ENCODE results near the gene BRD3.

GRCh38 chr9:133996531-133997520 lies 71.0 kb downstream of the BRD3 start:
- TF ChIP-seq, protein P1, sequence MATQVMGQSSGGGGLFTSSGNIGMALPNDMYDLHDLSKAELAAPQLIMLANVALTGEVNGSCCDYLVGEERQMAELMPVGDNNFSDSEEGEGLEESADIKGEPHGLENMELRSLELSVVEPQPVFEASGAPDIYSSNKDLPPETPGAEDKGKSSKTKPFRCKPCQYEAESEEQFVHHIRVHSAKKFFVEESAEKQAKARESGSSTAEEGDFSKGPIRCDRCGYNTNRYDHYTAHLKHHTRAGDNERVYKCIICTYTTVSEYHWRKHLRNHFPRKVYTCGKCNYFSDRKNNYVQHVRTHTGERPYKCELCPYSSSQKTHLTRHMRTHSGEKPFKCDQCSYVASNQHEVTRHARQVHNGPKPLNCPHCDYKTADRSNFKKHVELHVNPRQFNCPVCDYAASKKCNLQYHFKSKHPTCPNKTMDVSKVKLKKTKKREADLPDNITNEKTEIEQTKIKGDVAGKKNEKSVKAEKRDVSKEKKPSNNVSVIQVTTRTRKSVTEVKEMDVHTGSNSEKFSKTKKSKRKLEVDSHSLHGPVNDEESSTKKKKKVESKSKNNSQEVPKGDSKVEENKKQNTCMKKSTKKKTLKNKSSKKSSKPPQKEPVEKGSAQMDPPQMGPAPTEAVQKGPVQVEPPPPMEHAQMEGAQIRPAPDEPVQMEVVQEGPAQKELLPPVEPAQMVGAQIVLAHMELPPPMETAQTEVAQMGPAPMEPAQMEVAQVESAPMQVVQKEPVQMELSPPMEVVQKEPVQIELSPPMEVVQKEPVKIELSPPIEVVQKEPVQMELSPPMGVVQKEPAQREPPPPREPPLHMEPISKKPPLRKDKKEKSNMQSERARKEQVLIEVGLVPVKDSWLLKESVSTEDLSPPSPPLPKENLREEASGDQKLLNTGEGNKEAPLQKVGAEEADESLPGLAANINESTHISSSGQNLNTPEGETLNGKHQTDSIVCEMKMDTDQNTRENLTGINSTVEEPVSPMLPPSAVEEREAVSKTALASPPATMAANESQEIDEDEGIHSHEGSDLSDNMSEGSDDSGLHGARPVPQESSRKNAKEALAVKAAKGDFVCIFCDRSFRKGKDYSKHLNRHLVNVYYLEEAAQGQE (IDR thresholded peaks at IDR 0.05), result no peak
- TF ChIP-seq RFX5 (IDR thresholded peaks at IDR 0.05), result no peak
- TF ChIP-seq, protein P2, sequence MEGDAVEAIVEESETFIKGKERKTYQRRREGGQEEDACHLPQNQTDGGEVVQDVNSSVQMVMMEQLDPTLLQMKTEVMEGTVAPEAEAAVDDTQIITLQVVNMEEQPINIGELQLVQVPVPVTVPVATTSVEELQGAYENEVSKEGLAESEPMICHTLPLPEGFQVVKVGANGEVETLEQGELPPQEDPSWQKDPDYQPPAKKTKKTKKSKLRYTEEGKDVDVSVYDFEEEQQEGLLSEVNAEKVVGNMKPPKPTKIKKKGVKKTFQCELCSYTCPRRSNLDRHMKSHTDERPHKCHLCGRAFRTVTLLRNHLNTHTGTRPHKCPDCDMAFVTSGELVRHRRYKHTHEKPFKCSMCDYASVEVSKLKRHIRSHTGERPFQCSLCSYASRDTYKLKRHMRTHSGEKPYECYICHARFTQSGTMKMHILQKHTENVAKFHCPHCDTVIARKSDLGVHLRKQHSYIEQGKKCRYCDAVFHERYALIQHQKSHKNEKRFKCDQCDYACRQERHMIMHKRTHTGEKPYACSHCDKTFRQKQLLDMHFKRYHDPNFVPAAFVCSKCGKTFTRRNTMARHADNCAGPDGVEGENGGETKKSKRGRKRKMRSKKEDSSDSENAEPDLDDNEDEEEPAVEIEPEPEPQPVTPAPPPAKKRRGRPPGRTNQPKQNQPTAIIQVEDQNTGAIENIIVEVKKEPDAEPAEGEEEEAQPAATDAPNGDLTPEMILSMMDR (IDR thresholded peaks at IDR 0.05), result no peak
- TF ChIP-seq MYC (IDR thresholded peaks at IDR 0.05; ENCODE audit: borderline replicate concordance, low read length), result no peak
- TF ChIP-seq CHD4 (IDR thresholded peaks at IDR 0.05; ENCODE audit: borderline replicate concordance), result no peak
- no peak for TF ChIP-seq E2F6 (IDR thresholded peaks at IDR 0.05; ENCODE audit: borderline replicate concordance, low read depth)
- no peak for TF ChIP-seq POLR2A (IDR thresholded peaks at IDR 0.05; ENCODE audit: low read length)
- TF ChIP-seq ESRRA (IDR thresholded peaks at IDR 0.05; ENCODE audit: borderline replicate concordance, low read length), result no peak
- no peak for TF ChIP-seq MAZ (IDR thresholded peaks at IDR 0.05; ENCODE audit: borderline replicate concordance, low read depth, low read length)
- TF ChIP-seq USF2 (IDR thresholded peaks at IDR 0.05), result no peak

Data from A549 (cell line).